Psoas muscle (tissue), 8 donors: ENCODE results near the gene FXYD5. TPM values are rescaled to one million over a fixed set of nuclear protein-coding genes. Genes with fewer than 3 reads are reported as not detected.

Experiments
- ATAC-seq, 4 donors: fragments of 200-7000 bp; cut with Tn5 transposase; one replicate each; pipeline ENCODE4 v1.9.1; 2020; ENCODE audit warnings: moderate library complexity in 3 of 4, mild to moderate bottlenecking in 2 of 4
- DNase-seq, 2 donors: peaks; one replicate each; pipeline ENCODE4 v3.0.0-alpha.2; 2020
- H3K27ac ChIP-seq: fragments of 200-600 bp; one replicate; pipeline ENCODE4 v1.8.0; 2022
- H3K27me3 ChIP-seq, 3 donors: fragments of 200-600 bp in 1 of 3; one replicate each; pipeline versions ENCODE4 v1.6.1 to v1.8.0; 2013 to 2022; ENCODE audit warnings: low read length in 2 of 3, mild to moderate bottlenecking in 2 of 3, moderate library complexity in 1 of 3; ENCODE audit not compliant: insufficient read depth in 3 of 3
- H3K36me3 ChIP-seq, 2 donors: fragments of 200-600 bp in 1 of 2; one replicate each; pipeline versions ENCODE4 v1.6.1 to v1.8.0; 2013 to 2022; ENCODE audit warnings: low read depth in 1 of 2, mild to moderate bottlenecking in 1 of 2, moderate library complexity in 1 of 2; ENCODE audit not compliant: insufficient read depth in 1 of 2
- H3K4me1 ChIP-seq: fragments of 200-600 bp; one replicate; pipeline ENCODE4 v1.8.0; 2022
- H3K4me3 ChIP-seq: fragments of 200-600 bp; one replicate; pipeline ENCODE4 v1.8.0; 2022; ENCODE audit warnings: mild to moderate bottlenecking
- H3K9me3 ChIP-seq: fragments of 200-600 bp; one replicate; pipeline ENCODE4 v1.8.0; 2022
- CTCF ChIP-seq: fragments of 200-600 bp; IDR thresholded peaks from one replicate; pipeline ENCODE4 v1.8.0; 2022; ENCODE audit warnings: antibody characterized with exemption
- WGBS, 3 donors: extraction: QIAGEN DNeasy Blood & Tissue Kit; methylation state at CpG; one replicate each; pipeline versions ENCODE4 v1.1.6 to v1.1.7; 2013; 5-methylcytosine and 5-hydroxymethylcytosine counted together
- intact Hi-C, 2 donors: fragments of 100-400 bp; cut with DNase I; formaldehyde crosslinking; loops; one replicate each; pipeline versions ENCODE4 v1.11.0 to v1.14.2; 2022
- polyA plus RNA-seq, 3 donors: library from polyadenylated mRNA; stranded (reverse); fragments of 200-250 nt; gene quantifications; one replicate each; pipeline ENCODE4 v1.2.3, GENCODE V29; 2013
- total RNA-seq, 4 donors: library from RNA; stranded (reverse); fragmentation: NEBNext Ultra II Directional in 2 of 4; extraction: Animal tissue kit (Norgen Biotek cat#: 25700) in 2 of 4; gene quantifications; one replicate each; pipeline versions ENCODE4 v1.2.1 to v1.2.4, GENCODE V29; 2021 to 2023
- donor health status: healthy with polysubstance abuse.
- donor health status: DM: no; HTN: no; CAD: no; lungs with moderate emphysema.
- donor health status: Bipolar disorder and iron deficiency.
- donor health status: healthy.
- donor health status: DM: yes; HTN: yes; CAD: no.
- donor health status: DM: no; HTN: no; CAD: no.
- donor health status: DM: no; HTN: no; CAD: no.
- donor health status: DM: yes; HTN: yes; CAD: no.

Gene FXYD5
- total and polyA plus RNA-seq, 7 donors: 6.4 to 19.1 (median 11.5) TPM

GRCh38 chr19:35216016-35216832, 61.7 kb downstream of the FXYD5 start:
- Histone ChIP-seq H3K4me1 (peaks cover 20% of the 10 kb centered on the region), H3K27me3 (no peaks in the 10 kb centered on the region), H3K4me3 (no peak overlapping the region), H3K9me3 (no peaks in the 10 kb centered on the region), H3K27ac (no peak overlapping the region), H3K36me3 (no peaks in the 10 kb centered on the region)
- DNase-seq (no peak), ATAC-seq (no peak)
- intact Hi-C loops: no loop called here
- WGBS, 3 donors: 57 to 69% (median 58%) methylated on average over 8 of the region's 8 CpGs
- TF ChIP-seq CTCF: no peak

GRCh38 chr19:35216833-35217648, 62.5 kb downstream of the FXYD5 start:
- Histone ChIP-seq H3K9me3 (no peaks in the 10 kb centered on the region), H3K4me1 (peaks cover 20% of the 10 kb centered on the region)
- 45 to 54% (median 50%) methylated on average over 3 of the region's 3 CpGs for WGBS, 3 donors

GRCh38 chr19:35217649-35217990, 63.1 kb downstream of the FXYD5 start:
- H3K27me3 ChIP-seq: no peaks in the 10 kb centered on the region
- no peaks in the 10 kb centered on the region for H3K9me3 ChIP-seq
- no peak for TF ChIP-seq CTCF
- ATAC-seq (no peak), DNase-seq (no peak)
- H3K4me1 ChIP-seq: peaks cover 15% of the 10 kb centered on the region
- H3K27ac ChIP-seq: no peak overlapping the region
- no peak overlapping the region for H3K4me3 ChIP-seq
- intact Hi-C loops: no loop called here
- H3K36me3 ChIP-seq: no peaks in the 10 kb centered on the region

More at GRCh38 chr19:35216833-35217648, 62.5 kb downstream of the FXYD5 start:
- DNase-seq (no peak), ATAC-seq (no peak)
- no peaks in the 10 kb centered on the region for H3K27me3 ChIP-seq
- no peak for TF ChIP-seq CTCF
- H3K4me3 ChIP-seq: no peak overlapping the region
- H3K36me3 ChIP-seq: no peaks in the 10 kb centered on the region
- intact Hi-C loops: no loop called here
- no peak overlapping the region for H3K27ac ChIP-seq

- H3K9me3 ChIP-seq: no peaks in the 10 kb centered on the region
- no peak for DNase-seq
- H3K27ac ChIP-seq: no peak overlapping the region
- H3K27me3 ChIP-seq: no peaks in the 10 kb centered on the region
- no peak for TF ChIP-seq CTCF
- no peak overlapping the region for H3K4me3 ChIP-seq
- ATAC-seq: no peak
- WGBS, 3 donors: 87 to 88% (median 88%) methylated on average over 1 of the region's 1 CpG
- no peaks in the 10 kb centered on the region for H3K36me3 ChIP-seq
- H3K4me1 ChIP-seq: peaks cover 8% of the 10 kb centered on the region
- intact Hi-C loops: no loop called here
Observed at GRCh38 chr19:35219008-35219407, 64.5 kb downstream of the FXYD5 start.

Other genes starting within 250 kb of the FXYD5 start
- gene ZNF30, start 227.8 kb upstream of the FXYD5 start, total RNA-seq: 1 to 10 TPM in 3 of 4 donors, under 1 TPM in 1; 0.86 to 2.1 (median 1.6) TPM
- 1 to 10 TPM in 2 of 3 donors, under 1 TPM in 1; 0.91 to 6.6 (median 1.9) TPM for gene ZNF30, start 227.8 kb upstream of the FXYD5 start, polyA plus RNA-seq
- gene ZNF792, start 190.5 kb upstream of the FXYD5 start, total RNA-seq: 1 to 10 TPM; 1.5 to 4.2 (median 2.0) TPM
- gene ZNF792, start 190.5 kb upstream of the FXYD5 start, polyA plus RNA-seq: 1 to 10 TPM in 1 of 3 donors, under 1 TPM in 2; 0.83 to 1.3 (median 0.93) TPM
- gene GRAMD1A, start 154.4 kb upstream of the FXYD5 start, total RNA-seq: 10 to 100 TPM; 36.3 to 55.0 (median 38.3) TPM
- 10 to 100 TPM; 15.6 to 33.4 (median 17.4) TPM for gene GRAMD1A, start 154.4 kb upstream of the FXYD5 start, polyA plus RNA-seq
- 100 to 1,000 TPM in 3 of 4 donors, 10 to 100 TPM in 1; 95.9 to 345 (median 218) TPM for gene SCN1B, start 124.3 kb upstream of the FXYD5 start, total RNA-seq
- 100 to 1,000 TPM in 2 of 3 donors, 10 to 100 TPM in 1; 55.6 to 282 (median 248) TPM for gene SCN1B, start 124.3 kb upstream of the FXYD5 start, polyA plus RNA-seq
- 10 to 100 TPM in 2 of 4 donors, 1 to 10 TPM in 2; 2.5 to 17.7 (median 8.1) TPM for gene HPN, start 113.0 kb upstream of the FXYD5 start, total RNA-seq
- gene HPN, start 113.0 kb upstream of the FXYD5 start, polyA plus RNA-seq: 10 to 100 TPM in 1 of 3 donors, 1 to 10 TPM in 2; 1.6 to 12.6 (median 5.2) TPM
- not detected for gene FXYD3, start 38.9 kb upstream of the FXYD5 start, total RNA-seq
- under 1 TPM; 0.10 to 0.38 (median 0.13) TPM for gene FXYD3, start 38.9 kb upstream of the FXYD5 start, polyA plus RNA-seq
- gene LGI4, start 19.7 kb upstream of the FXYD5 start, total RNA-seq: 10 to 100 TPM in 3 of 4 donors, 1 to 10 TPM in 1; 3.3 to 22.1 (median 17.3) TPM
- 10 to 100 TPM in 1 of 3 donors, 1 to 10 TPM in 2; 3.2 to 17.1 (median 9.5) TPM for gene LGI4, start 19.7 kb upstream of the FXYD5 start, polyA plus RNA-seq
- 100 to 1,000 TPM; 409 to 860 (median 548) TPM for gene FXYD1, start 15.9 kb upstream of the FXYD5 start, total RNA-seq
- 100 to 1,000 TPM; 210 to 581 (median 299) TPM for gene FXYD1, start 15.9 kb upstream of the FXYD5 start, polyA plus RNA-seq
- under 1 TPM in 3 of 4 donors, not detected in 1; 0.56 to 0.65 (median 0.58) TPM for gene FXYD7, start 11.5 kb upstream of the FXYD5 start, total RNA-seq
- gene FXYD7, start 11.5 kb upstream of the FXYD5 start, polyA plus RNA-seq: under 1 TPM in 1 of 3 donors, not detected in 2; 0.13 TPM
- not detected for gene FAM187B, start 74.0 kb downstream of the FXYD5 start, total RNA-seq
- gene FAM187B, start 74.0 kb downstream of the FXYD5 start, polyA plus RNA-seq: under 1 TPM in 1 of 3 donors, not detected in 2; 0.03 TPM
- 1 to 10 TPM; 1.8 to 5.2 (median 2.7) TPM for gene LSR, start 94.3 kb downstream of the FXYD5 start, total RNA-seq
- gene LSR, start 94.3 kb downstream of the FXYD5 start, polyA plus RNA-seq: 1 to 10 TPM; 1.7 to 4.4 (median 2.4) TPM
- gene USF2, start 114.2 kb downstream of the FXYD5 start, total RNA-seq: 100 to 1,000 TPM; 141 to 196 (median 188) TPM
- 100 to 1,000 TPM in 2 of 3 donors, 10 to 100 TPM in 1; 94.4 to 179 (median 142) TPM for gene USF2, start 114.2 kb downstream of the FXYD5 start, polyA plus RNA-seq
- gene HAMP, start 127.8 kb downstream of the FXYD5 start, total RNA-seq: under 1 TPM in 2 of 4 donors, not detected in 2; 0.22 to 0.42 TPM
- not detected for gene HAMP, start 127.8 kb downstream of the FXYD5 start, polyA plus RNA-seq
- under 1 TPM in 1 of 4 donors, not detected in 3; 0.11 TPM for gene MAG, start 137.4 kb downstream of the FXYD5 start, total RNA-seq
- under 1 TPM in 2 of 3 donors, not detected in 1; 0.05 to 0.30 TPM for gene MAG, start 137.4 kb downstream of the FXYD5 start, polyA plus RNA-seq
- gene CD22, start 174.5 kb downstream of the FXYD5 start, total RNA-seq: 1 to 10 TPM in 2 of 4 donors, under 1 TPM in 2; 0.15 to 3.2 (median 1.2) TPM
- gene CD22, start 174.5 kb downstream of the FXYD5 start, polyA plus RNA-seq: under 1 TPM; 0.11 to 0.32 (median 0.14) TPM
- not detected for gene FFAR1, start 193.2 kb downstream of the FXYD5 start, total RNA-seq
- not detected for gene FFAR1, start 193.2 kb downstream of the FXYD5 start, polyA plus RNA-seq
- gene FFAR3, start 203.7 kb downstream of the FXYD5 start, total RNA-seq: under 1 TPM in 2 of 4 donors, not detected in 2; 0.17 to 0.22 TPM
- gene FFAR3, start 203.7 kb downstream of the FXYD5 start, polyA plus RNA-seq: under 1 TPM in 1 of 3 donors, not detected in 2; 0.04 TPM
- gene GPR42, start 216.3 kb downstream of the FXYD5 start, total RNA-seq: not detected
- not detected for gene GPR42, start 216.3 kb downstream of the FXYD5 start, polyA plus RNA-seq